GM23338 (cell line): ENCODE data around the gene VMA21. TPM values are rescaled to one million over a fixed set of nuclear protein-coding genes. Genes with fewer than 3 reads are reported as not detected.

Experiments used
- ATAC-seq: fragments of 200-7000 bp; cut with Tn5 transposase; 3 replicates; pipeline ENCODE4 v1.9.1; 2020
- DNase-seq: peaks from one replicate; pipeline ENCODE4 v3.0.0-alpha.2; 2015; ENCODE audit warnings: low spot score
- H2AFZ ChIP-seq: fragments of 200-600 bp; sonication (generic); 2 replicates; pipeline ENCODE4 v1.8.0; 2016; ENCODE audit warnings: antibody characterized with exemption, mild to moderate bottlenecking, moderate library complexity
- H3F3A ChIP-seq: fragments of 200-600 bp; sonication (generic); replicated peaks from 2 replicates; pipeline ENCODE4 v1.8.0; 2017; ENCODE audit warnings: antibody characterized with exemption, mixed run types, low read depth
- H3K27ac ChIP-seq: fragments of 200-600 bp; sonication (generic); 2 replicates; pipeline ENCODE4 v1.6.1; 2016; ENCODE audit warnings: low read depth
- H3K27me3 ChIP-seq: fragments of 200-600 bp; sonication (generic); 2 replicates; pipeline ENCODE4 v1.8.0; 2016; ENCODE audit warnings: mild to moderate bottlenecking, mixed run types, moderate library complexity; ENCODE audit not compliant: insufficient read depth
- H3K36me3 ChIP-seq: fragments of 200-600 bp; sonication (generic); 2 replicates; pipeline ENCODE4 v1.8.0; 2016; ENCODE audit warnings: mild to moderate bottlenecking; ENCODE audit not compliant: insufficient read depth
- H3K4me1 ChIP-seq: fragments of 200-600 bp; sonication (generic); 2 replicates; pipeline ENCODE4 v1.8.0; 2016; ENCODE audit warnings: mild to moderate bottlenecking, moderate library complexity; ENCODE audit not compliant: insufficient read depth
- H3K4me2 ChIP-seq: fragments of 200-600 bp; sonication (generic); 2 replicates; pipeline ENCODE4 v1.7.1; 2017; ENCODE audit warnings: mixed run types
- H3K4me3 ChIP-seq: fragments of 200-600 bp; sonication (generic); 2 replicates; pipeline ENCODE4 v1.6.1; 2016; ENCODE audit warnings: mixed run types
- H3K79me2 ChIP-seq: fragments of 200-600 bp; sonication (generic); replicated peaks from 2 replicates; pipeline ENCODE4 v1.8.0; 2017; ENCODE audit warnings: mild to moderate bottlenecking; ENCODE audit not compliant: insufficient read depth
- H3K9me2 ChIP-seq: fragments of 200-600 bp; sonication (generic); 2 replicates; pipeline ENCODE4 v1.8.0; 2017; ENCODE audit not compliant: insufficient read depth
- H4K20me1 ChIP-seq: fragments of 200-600 bp; sonication (generic); replicated peaks from 2 replicates; pipeline ENCODE4 v1.8.0; 2017; ENCODE audit warnings: mild to moderate bottlenecking; ENCODE audit not compliant: insufficient read depth
- H3K27ac Mint-ChIP-seq: 2 replicates; pipeline ENCODE4 v1.8.0; 2020; ENCODE audit warnings: inconsistent platforms, mild to moderate bottlenecking, moderate library complexity, mixed read lengths
- H3K27me3 Mint-ChIP-seq: 3 replicates; pipeline ENCODE4 v1.8.0; 2022; ENCODE audit warnings: low read depth, mild to moderate bottlenecking, moderate library complexity, mixed read lengths, inconsistent platforms; ENCODE audit not compliant: insufficient read depth, poor library complexity
- H3K36me3 Mint-ChIP-seq: 3 replicates; pipeline ENCODE4 v1.8.0; 2021; ENCODE audit warnings: low read depth, mild to moderate bottlenecking, inconsistent platforms, moderate library complexity, mixed read lengths
- H3K4me1 Mint-ChIP-seq: 3 replicates; pipeline ENCODE4 v1.8.0; 2020; ENCODE audit warnings: mild to moderate bottlenecking, inconsistent platforms, mixed read lengths
- H3K4me3 Mint-ChIP-seq: 3 replicates; pipeline ENCODE4 v1.8.0; 2021; ENCODE audit warnings: moderate library complexity, mild to moderate bottlenecking, inconsistent platforms, mixed read lengths
- H3K9me3 Mint-ChIP-seq: 3 replicates; pipeline ENCODE4 v1.8.0; 2020; ENCODE audit warnings: moderate library complexity, mild to moderate bottlenecking, inconsistent platforms, mixed read lengths
- CREB1 ChIP-seq: fragments of 250-450 bp; sonication (Bioruptor Pico); IDR thresholded peaks from 2 replicates; pipeline ENCODE4 v1.5.0; 2020; ENCODE audit warnings: low read depth, mild to moderate bottlenecking, moderate library complexity
- EZH2phosphoT487 ChIP-seq: fragments of 200-600 bp; sonication (generic); IDR thresholded peaks from one replicate; pipeline ENCODE4 v1.8.1; 2018; ENCODE audit warnings: antibody characterized with exemption; ENCODE audit not compliant: unreplicated experiment
- NANOG ChIP-seq: IDR thresholded peaks from 2 replicates; pipeline ENCODE4 v1.6.1; 2016; ENCODE audit warnings: antibody characterized with exemption, borderline replicate concordance
- POLR2AphosphoS5 ChIP-seq: IDR thresholded peaks from 2 replicates; pipeline ENCODE4 v1.6.1; 2016; ENCODE audit warnings: antibody characterized with exemption, low read depth
- STAT1 ChIP-seq: IDR thresholded peaks from one replicate; pipeline ENCODE4 v1.6.1; 2016; ENCODE audit warnings: antibody characterized with exemption; ENCODE audit not compliant: unreplicated experiment
- ZNF114 ChIP-seq: fragments of 250-450 bp; sonication (Bioruptor Pico); IDR thresholded peaks from 2 replicates; pipeline ENCODE4 v1.5.0; 2020; ENCODE audit warnings: mild to moderate bottlenecking, moderate library complexity
- ZNF331 ChIP-seq: fragments of 250-450 bp; sonication (Bioruptor Pico); IDR thresholded peaks from 2 replicates; pipeline ENCODE4 v1.5.0; 2020; ENCODE audit warnings: low read depth, mild to moderate bottlenecking, moderate library complexity
- long read RNA-seq: library from polyadenylated mRNA; unstranded; transcript quantifications from one replicate; pipeline ENCODE4 v2.0.0, GENCODE V29; 2020; ENCODE audit not compliant: unreplicated experiment
- polyA plus RNA-seq: library from polyadenylated mRNA; unstranded; fragments of >200 nt; fragmentation: Nextera tagmentation; extraction: Ambion mirVana; gene quantifications from 2 replicates; pipeline ENCODE4 v1.2.1, GENCODE V29; 2016
- total RNA-seq: library from RNA; depleted of rRNA; stranded (reverse); fragments of >200 nt; shearing (Covaris generic); gene quantifications from 2 replicates; pipeline ENCODE4 v1.2.3, GENCODE V29; 2014; rRNA removed
- TF ChIP-seq, protein P1 (sequence below): IDR thresholded peaks from one replicate; pipeline ENCODE4 v1.6.1; 2018; ENCODE audit warnings: antibody characterized with exemption; ENCODE audit not compliant: unreplicated experiment
- TF ChIP-seq, protein P2 (sequence below), 2 experiments: fragments of 200-600 bp in 1 of 2; sonication (generic) in 1 of 2; conservative IDR thresholded peaks; 2 replicates each; pipeline versions ENCODE4 v1.5.1 to v1.6.1; 2016 to 2017; ENCODE audit warnings: antibody characterized with exemption in 2 of 2, low read depth in 2 of 2, mild to moderate bottlenecking in 2 of 2, moderate library complexity in 1 of 2
- TF ChIP-seq, protein P3 (sequence below): IDR thresholded peaks from 2 replicates; pipeline ENCODE4 v1.6.1; 2016; ENCODE audit warnings: antibody characterized with exemption

Gene VMA21, protein sequence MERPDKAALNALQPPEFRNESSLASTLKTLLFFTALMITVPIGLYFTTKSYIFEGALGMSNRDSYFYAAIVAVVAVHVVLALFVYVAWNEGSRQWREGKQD
- total RNA-seq (90.3 and 102 TPM in 2 replicates), polyA plus RNA-seq (34.8 and 35.1 TPM in 2 replicates)
- long read RNA-seq, full-length matches to known transcripts, result 10 of 11 reads
- long read RNA-seq, partial matches to known transcripts, result 0 of 11 reads
- long read RNA-seq, other reads (novel, unspliced or antisense), result 1 of 11 reads

DNA sequence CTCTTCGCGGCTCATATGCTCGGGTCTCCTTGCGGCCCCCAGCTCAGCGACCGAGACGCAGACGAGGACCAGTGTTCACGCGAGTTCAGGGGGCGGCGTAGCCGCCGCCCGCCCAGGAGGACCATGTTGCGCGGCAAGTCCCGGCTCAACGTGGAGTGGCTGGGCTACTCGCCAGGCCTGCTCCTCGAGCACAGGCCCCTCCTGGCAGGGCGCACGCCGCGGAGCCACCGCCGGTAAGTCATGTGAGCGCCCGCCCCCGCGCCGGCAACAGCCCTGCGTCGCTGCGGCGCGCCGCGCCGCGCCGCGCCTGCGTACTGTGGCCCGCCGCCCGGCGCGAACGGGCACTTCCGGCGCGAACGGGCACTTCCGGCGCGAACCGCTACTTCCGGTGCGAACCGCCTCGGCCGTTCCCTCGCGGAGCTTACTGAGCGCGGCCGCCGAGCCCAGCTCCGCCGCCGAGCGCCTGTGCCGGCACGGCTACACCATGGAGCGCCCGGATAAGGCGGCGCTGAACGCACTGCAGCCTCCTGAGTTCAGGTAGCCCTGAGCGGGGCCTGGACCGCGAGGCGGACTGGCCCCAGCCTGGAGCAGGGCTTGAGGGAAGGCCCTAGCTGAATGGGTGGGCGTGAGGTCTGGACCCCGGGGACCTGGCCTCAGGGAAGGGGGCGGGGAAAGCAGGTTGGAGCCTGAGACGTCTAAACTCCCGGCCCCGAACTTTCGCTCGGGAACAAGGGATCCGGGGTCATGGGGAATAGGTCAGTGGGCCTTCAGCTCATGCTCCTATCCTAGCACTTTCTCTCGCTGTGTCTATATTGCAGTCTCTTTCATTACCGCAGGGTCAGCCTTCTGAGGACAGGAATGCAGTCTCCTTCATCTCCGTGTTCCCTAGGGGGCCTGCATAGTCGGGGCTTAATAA lies at the start of gene VMA21:
VMA21 (plus strand) TSS at position 382 of the 916 bp plus-strand sequence; CDS start at position 485, 103 bp downstream.
- Mint-ChIP-seq H3K4me1 (peaks cover 15% of the 10 kb centered on the region), H3K27me3 (peaks cover 5% of the 10 kb centered on the region), H3K4me3 (peak within 1 kb of the TSS; percentile 94), H3K27ac (peak within 1 kb of the TSS; percentile 80; the same call in 1 of the 2 replicates), H3K9me3 (no peaks in the 10 kb centered on the region; the same call in 2 of the 3 replicates), H3K36me3 (peaks cover 7% of the 10 kb centered on the region; the same call in 2 of the 3 replicates)
- H4K20me1 ChIP-seq, result no peaks in the 10 kb centered on the region
- H3K27ac ChIP-seq, result 0 out of 2 replicates have a peak within 1 kb of the TSS, but pooled peaks have one; percentile 45
- no peaks in the 10 kb centered on the region for H3K27me3 ChIP-seq
- H3K4me1 ChIP-seq, result no peaks in the 10 kb centered on the region
- peak; percentile 75 for DNase-seq
- TF ChIP-seq POLR2AphosphoS5 (peak; percentile 61; the same call in 1 of the 2 replicates), ZNF114 (CRISPR knock-in tag) (no peak), CREB1 (CRISPR knock-in tag) (peak; percentile 47; the same call in 1 of the 2 replicates)
- TF ChIP-seq, protein P1, sequence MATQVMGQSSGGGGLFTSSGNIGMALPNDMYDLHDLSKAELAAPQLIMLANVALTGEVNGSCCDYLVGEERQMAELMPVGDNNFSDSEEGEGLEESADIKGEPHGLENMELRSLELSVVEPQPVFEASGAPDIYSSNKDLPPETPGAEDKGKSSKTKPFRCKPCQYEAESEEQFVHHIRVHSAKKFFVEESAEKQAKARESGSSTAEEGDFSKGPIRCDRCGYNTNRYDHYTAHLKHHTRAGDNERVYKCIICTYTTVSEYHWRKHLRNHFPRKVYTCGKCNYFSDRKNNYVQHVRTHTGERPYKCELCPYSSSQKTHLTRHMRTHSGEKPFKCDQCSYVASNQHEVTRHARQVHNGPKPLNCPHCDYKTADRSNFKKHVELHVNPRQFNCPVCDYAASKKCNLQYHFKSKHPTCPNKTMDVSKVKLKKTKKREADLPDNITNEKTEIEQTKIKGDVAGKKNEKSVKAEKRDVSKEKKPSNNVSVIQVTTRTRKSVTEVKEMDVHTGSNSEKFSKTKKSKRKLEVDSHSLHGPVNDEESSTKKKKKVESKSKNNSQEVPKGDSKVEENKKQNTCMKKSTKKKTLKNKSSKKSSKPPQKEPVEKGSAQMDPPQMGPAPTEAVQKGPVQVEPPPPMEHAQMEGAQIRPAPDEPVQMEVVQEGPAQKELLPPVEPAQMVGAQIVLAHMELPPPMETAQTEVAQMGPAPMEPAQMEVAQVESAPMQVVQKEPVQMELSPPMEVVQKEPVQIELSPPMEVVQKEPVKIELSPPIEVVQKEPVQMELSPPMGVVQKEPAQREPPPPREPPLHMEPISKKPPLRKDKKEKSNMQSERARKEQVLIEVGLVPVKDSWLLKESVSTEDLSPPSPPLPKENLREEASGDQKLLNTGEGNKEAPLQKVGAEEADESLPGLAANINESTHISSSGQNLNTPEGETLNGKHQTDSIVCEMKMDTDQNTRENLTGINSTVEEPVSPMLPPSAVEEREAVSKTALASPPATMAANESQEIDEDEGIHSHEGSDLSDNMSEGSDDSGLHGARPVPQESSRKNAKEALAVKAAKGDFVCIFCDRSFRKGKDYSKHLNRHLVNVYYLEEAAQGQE, result no peak
- no peaks in the 10 kb centered on the region for H3K9me2 ChIP-seq
- no peaks in the 10 kb centered on the region for H3F3A ChIP-seq
- no peaks in the 10 kb centered on the region for H3K36me3 ChIP-seq
- H3K4me3 ChIP-seq, result peak within 1 kb of the TSS; percentile 71
- peak; percentile 85 for ATAC-seq
- H3K79me2 ChIP-seq, result peaks cover 48% of the 10 kb centered on the region
- 0 out of 2 replicates have a peak within 1 kb of the TSS, but pooled peaks have one; percentile 47 for H2AFZ ChIP-seq
- H3K4me2 ChIP-seq, result peak within 1 kb of the TSS; percentile 85

DNA sequence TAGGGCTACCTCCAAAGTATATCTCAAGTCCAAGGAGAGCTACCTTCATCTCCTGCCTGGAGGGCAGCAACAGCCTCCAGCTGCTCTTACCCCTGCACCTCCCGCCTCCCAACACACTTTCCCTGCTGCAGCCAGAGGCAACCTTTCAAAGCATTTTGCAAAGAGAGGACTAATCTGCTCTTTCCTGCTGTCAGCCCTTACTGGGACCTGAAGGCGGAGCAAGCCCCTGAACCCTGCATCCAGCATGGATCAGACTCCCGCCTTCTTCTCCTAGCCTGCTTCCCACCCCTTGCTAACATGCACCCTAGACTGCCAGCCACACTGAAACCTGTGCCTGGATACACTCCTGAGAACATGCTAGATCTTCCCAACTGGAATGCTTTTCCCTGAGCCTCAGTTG lies 37.7 kb upstream of the VMA21 start:
- Histone ChIP-seq H4K20me1 (no peaks in the 10 kb centered on the region), H3K27me3 (no peaks in the 10 kb centered on the region), H3K4me3 (0 out of 2 replicates have a peak overlapping the region, but pooled peaks have one; percentile 40), H3K4me2 (peak overlapping the region; percentile 76; the same call in 1 of the 2 replicates), H3K79me2 (no peaks in the 10 kb centered on the region), H3K36me3 (no peaks in the 10 kb centered on the region), H3F3A (no peaks in the 10 kb centered on the region), H3K4me1 (peaks cover 4% of the 10 kb centered on the region; the same call in 1 of the 2 replicates), H3K27ac (no peak overlapping the region), H2AFZ (no peak overlapping the region), H3K9me2 (no peaks in the 10 kb centered on the region)
- ATAC-seq (peak; percentile 83), DNase-seq (peak; percentile 19)
- Mint-ChIP-seq H3K4me3 (0 out of 3 replicates have a peak overlapping the region, but pooled peaks have one; percentile 7), H3K9me3 (no peaks in the 10 kb centered on the region), H3K4me1 (peaks cover 6% of the 10 kb centered on the region; the same call in 2 of the 3 replicates), H3K36me3 (no peaks in the 10 kb centered on the region), H3K27me3 (peaks cover 3% of the 10 kb centered on the region), H3K27ac (no peak overlapping the region)
- no peak for TF ChIP-seq ZNF331
- TF ChIP-seq CREB1 (CRISPR knock-in tag), result no peak
- TF ChIP-seq, protein P2, sequence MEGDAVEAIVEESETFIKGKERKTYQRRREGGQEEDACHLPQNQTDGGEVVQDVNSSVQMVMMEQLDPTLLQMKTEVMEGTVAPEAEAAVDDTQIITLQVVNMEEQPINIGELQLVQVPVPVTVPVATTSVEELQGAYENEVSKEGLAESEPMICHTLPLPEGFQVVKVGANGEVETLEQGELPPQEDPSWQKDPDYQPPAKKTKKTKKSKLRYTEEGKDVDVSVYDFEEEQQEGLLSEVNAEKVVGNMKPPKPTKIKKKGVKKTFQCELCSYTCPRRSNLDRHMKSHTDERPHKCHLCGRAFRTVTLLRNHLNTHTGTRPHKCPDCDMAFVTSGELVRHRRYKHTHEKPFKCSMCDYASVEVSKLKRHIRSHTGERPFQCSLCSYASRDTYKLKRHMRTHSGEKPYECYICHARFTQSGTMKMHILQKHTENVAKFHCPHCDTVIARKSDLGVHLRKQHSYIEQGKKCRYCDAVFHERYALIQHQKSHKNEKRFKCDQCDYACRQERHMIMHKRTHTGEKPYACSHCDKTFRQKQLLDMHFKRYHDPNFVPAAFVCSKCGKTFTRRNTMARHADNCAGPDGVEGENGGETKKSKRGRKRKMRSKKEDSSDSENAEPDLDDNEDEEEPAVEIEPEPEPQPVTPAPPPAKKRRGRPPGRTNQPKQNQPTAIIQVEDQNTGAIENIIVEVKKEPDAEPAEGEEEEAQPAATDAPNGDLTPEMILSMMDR (conservative IDR thresholded peaks at IDR 0.05; ENCODE audit: low read depth in 2 of 2), result no peak
- no peak for TF ChIP-seq STAT1
- TF ChIP-seq NANOG, result no peak
- TF ChIP-seq, protein P3, sequence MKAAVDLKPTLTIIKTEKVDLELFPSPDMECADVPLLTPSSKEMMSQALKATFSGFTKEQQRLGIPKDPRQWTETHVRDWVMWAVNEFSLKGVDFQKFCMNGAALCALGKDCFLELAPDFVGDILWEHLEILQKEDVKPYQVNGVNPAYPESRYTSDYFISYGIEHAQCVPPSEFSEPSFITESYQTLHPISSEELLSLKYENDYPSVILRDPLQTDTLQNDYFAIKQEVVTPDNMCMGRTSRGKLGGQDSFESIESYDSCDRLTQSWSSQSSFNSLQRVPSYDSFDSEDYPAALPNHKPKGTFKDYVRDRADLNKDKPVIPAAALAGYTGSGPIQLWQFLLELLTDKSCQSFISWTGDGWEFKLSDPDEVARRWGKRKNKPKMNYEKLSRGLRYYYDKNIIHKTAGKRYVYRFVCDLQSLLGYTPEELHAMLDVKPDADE, result no peak
- TF ChIP-seq EZH2phosphoT487, result no peak
- TF ChIP-seq POLR2AphosphoS5, result no peak
- TF ChIP-seq ZNF114 (CRISPR knock-in tag), result no peak
